ENCODE measurements around the gene FEM1A. TPM values are rescaled to one million over a fixed set of nuclear protein-coding genes. Genes with fewer than 3 reads are reported as not detected.
A peak's percentile ranks its signal among the peaks of the same experiment; 100 is the strongest.

The FEM1A gene
- total and polyA plus RNA-seq, 9 of the 15 experiments (the other 6 are each of a cell fraction or from before 2014, with no cell fraction given) = 0.08 to 19.0 (median 6.8) TPM

DNA sequence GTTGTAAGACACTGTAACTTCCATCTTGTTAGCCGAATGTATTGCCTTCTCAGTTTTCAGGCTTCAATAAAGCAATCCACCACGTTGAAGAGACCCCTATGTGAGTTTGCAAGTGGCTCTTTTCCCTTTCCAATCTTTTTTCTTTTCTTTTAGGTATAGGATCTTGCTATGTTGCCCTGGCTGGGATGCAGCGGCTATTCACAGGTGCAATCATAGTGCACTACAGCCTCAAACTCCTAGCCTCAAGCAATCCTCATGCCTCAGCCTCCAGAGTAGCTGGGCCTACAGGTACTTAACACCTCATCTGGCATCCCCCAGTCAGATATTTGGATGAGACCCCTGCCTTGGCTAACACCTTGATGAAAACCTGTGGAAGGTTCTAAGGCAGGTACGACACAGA, 33.5 kb upstream of the FEM1A start:
- H3K27me3 ChIP-seq (ENCODE audit: control insufficient read depth in 2 of 2, insufficient read depth in 2 of 2, low read length in 2 of 2) = peaks cover 14 to 65% of the 10 kb centered on the region in 2 experiments; a peak in 4 of 5 replicates

DNA sequence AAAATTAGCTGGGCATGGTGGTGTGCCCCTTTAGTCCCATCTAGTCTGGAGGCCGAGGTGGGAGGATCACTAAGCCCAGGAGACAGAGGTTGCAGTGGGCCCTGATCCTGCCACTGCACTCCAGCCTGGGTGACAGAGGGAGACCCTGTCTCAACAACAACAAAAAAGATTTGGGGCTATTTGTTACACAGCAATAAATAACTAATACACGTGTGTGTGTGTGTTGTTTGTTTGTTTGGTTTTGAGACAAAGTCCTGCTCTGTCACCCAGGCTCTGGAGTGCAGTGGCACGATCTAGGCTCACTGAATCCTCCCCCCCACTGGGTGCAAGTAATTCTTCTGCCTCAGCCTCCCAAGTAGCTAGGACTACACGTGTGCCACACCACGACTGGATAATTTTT, 32.9 kb upstream of the FEM1A start:
- WGBS (ENCODE audit: insufficient coverage, low coverage, missing lambda C conversion rate) = 6% methylated on average over 5 of the region's 5 CpGs
- POLR2A ChIA-PET = no interaction called here
- Histone ChIP-seq H3K4me2 (ENCODE audit: insufficient read depth, low read length) (no peak overlapping the region), H3K27me3 (ENCODE audit: control insufficient read depth in 2 of 2, insufficient read depth in 2 of 2, low read length in 2 of 2) (peaks cover 14 to 66% of the 10 kb centered on the region in 2 experiments; a peak in 4 of 5 replicates), H3K36me3 (ENCODE audit: control insufficient read depth, insufficient read depth, low read length) (no peaks in the 10 kb centered on the region), H2AFZ (ENCODE audit: low read depth, low read length) (no peak overlapping the region), H4K20me1 (replicated peaks; ENCODE audit: control insufficient read depth, insufficient read depth, low read length) (no peaks in the 10 kb centered on the region), H3K4me3 (no peak overlapping the region), H3K9me1 (ENCODE audit: control insufficient read depth, insufficient read depth, low read length) (no peaks in the 10 kb centered on the region), H3K79me2 (ENCODE audit: control insufficient read depth, insufficient read depth, low read length) (no peaks in the 10 kb centered on the region), H3K4me1 (replicated peaks in 1 of 2; ENCODE audit: control insufficient read depth in 2 of 2, insufficient read depth in 2 of 2, low read length in 2 of 2) (peaks cover 0 to 10% of the 10 kb centered on the region in 2 experiments; a peak in 3 of 5 replicates), H3K27ac (ENCODE audit: extremely low read depth, low read depth, low read length) (no peak overlapping the region), H3K9me3 (replicated peaks; ENCODE audit: control insufficient read depth, insufficient read depth, low read depth, low read length) (no peaks in the 10 kb centered on the region), H3K9ac (ENCODE audit: insufficient read depth in 1 of 2, low read depth in 2 of 2, low read length in 2 of 2) (no peak overlapping the region)
- intact Hi-C loops (cut with micrococcal nuclease) (no loop called here), in situ Hi-C loops (cut with MboI) (no loop called here)
- no TSS peak for BruUV-seq (replicated peaks)
- peak; percentile 30; the same call in 1 of the 2 replicates for TF ChIP-seq BCOR (IDR thresholded peaks at IDR 0.05)
- TF ChIP-seq RBM25 (IDR thresholded peaks at IDR 0.05; ENCODE audit: low read depth, low read length, severe bottlenecking) = peak; percentile 24
- 0 out of 2 replicates have a peak, but pooled peaks have one; percentile 31 for TF ChIP-seq ADNP (tag; IDR thresholded peaks at IDR 0.05)
- no peak for TF ChIP-seq ZNF12 (CRISPR knock-in tag; IDR thresholded peaks at IDR 0.05)
- TF ChIP-seq TCF3 (CRISPR knock-in tag; IDR thresholded peaks at IDR 0.05) = no peak
- no peak for TF ChIP-seq CHD4 (IDR thresholded peaks at IDR 0.05; ENCODE audit: insufficient read depth, insufficient replicate concordance, low read depth, low read length, poor library complexity, severe bottlenecking)
- no peak for DNase-seq (ENCODE audit: extremely low read depth in 1 of 4, low spot score in 3 of 4)
- no peak for ATAC-seq
- CTCF ChIA-PET (ENCODE audit: low intra/inter-chr PET ratio) = no interaction called here
- no peak for FAIRE-seq

More for the DNA sequence above, 33.5 kb upstream of the FEM1A start:
- POLR2A ChIA-PET = no interaction called here
- Histone ChIP-seq H3K4me3 (no peak overlapping the region), H3K4me2 (ENCODE audit: insufficient read depth, low read length) (no peak overlapping the region), H3K79me2 (ENCODE audit: control insufficient read depth, insufficient read depth, low read length) (no peaks in the 10 kb centered on the region), H3K9me3 (replicated peaks; ENCODE audit: control insufficient read depth, insufficient read depth, low read depth, low read length) (no peaks in the 10 kb centered on the region), H3K27ac (ENCODE audit: extremely low read depth, low read depth, low read length) (no peak overlapping the region), H2AFZ (ENCODE audit: low read depth, low read length) (no peak overlapping the region), H3K4me1 (replicated peaks in 1 of 2; ENCODE audit: control insufficient read depth in 2 of 2, insufficient read depth in 2 of 2, low read length in 2 of 2) (peaks cover 0 to 10% of the 10 kb centered on the region in 2 experiments; a peak in 3 of 5 replicates), H3K9me1 (ENCODE audit: control insufficient read depth, insufficient read depth, low read length) (no peaks in the 10 kb centered on the region), H4K20me1 (replicated peaks; ENCODE audit: control insufficient read depth, insufficient read depth, low read length) (no peaks in the 10 kb centered on the region), H3K9ac (ENCODE audit: insufficient read depth in 1 of 2, low read depth in 2 of 2, low read length in 2 of 2) (no peak overlapping the region), H3K36me3 (ENCODE audit: control insufficient read depth, insufficient read depth, low read length) (no peaks in the 10 kb centered on the region)
- no peak for ATAC-seq
- CTCF ChIA-PET (ENCODE audit: low intra/inter-chr PET ratio) = no interaction called here
- WGBS (ENCODE audit: insufficient coverage, low coverage, missing lambda C conversion rate) = 0% methylated on average over 4 of the region's 4 CpGs
- in situ Hi-C loops (cut with MboI) (no loop called here), intact Hi-C loops (cut with micrococcal nuclease) (no loop called here)
- no peak for FAIRE-seq
- BruUV-seq (replicated peaks) = no TSS peak
- TF ChIP-seq ZNF121 (CRISPR knock-in tag; conservative IDR thresholded peaks at IDR 0.05) (peak; percentile 94), ELF2 (CRISPR knock-in tag; IDR thresholded peaks at IDR 0.05) (no peak)
- no peak for DNase-seq (ENCODE audit: extremely low read depth in 1 of 4, low spot score in 3 of 4)
